Measurements from ENCODE around the gene HS6ST2.
"Not testable (repeated sequence)": the region's sequence is repeated elsewhere in the genome, so short reads cannot be mapped to it uniquely, and the experiment has no call there.

The HS6ST2 gene

DNA sequence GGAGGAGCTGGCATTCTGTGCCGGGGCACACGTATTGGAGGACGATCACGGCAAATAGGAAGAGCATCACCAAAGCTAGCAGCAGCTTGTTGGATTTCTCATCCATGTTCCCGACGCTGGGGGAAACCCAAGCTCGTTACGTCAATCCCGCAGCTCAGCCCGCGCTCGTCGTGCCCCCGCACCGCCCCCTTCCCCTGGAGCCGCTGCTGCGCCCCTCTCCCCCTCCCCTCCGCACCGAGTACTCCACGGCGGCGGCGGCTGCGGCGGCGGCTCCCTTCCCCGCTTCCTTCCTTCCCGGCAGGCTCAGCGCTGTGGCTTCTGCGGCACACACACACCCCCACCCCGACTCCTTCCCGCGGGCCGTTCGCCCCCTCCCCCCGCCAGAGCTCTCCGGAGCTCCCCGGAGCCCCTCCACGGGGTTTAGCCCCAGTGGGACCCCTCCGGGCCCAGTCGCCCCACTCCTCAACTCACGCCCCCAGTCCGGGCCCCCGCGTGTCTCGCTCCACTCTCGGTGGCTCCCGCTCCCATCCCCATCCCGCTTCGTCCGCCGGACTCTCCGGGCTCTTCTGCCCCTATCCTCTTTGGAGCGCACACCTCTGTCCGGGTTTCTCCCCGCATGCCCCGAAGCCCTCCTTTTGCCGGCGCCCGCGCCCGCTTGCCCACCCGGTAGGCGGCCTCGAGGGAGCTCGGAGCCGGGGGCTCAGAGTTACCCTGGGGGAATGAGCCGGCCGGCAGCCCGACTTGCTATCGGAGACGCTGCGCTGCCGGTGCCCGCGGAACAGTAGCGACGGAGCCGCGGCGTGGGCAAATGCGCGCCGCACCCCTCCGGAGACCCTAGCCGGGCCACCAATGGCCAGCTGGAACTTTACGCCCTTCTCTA, 978 bp downstream of the HS6ST2 start:
- H3K27ac ChIP-seq: peak overlapping the region; percentile 28; the same call in 1 of the 2 replicates
- TF ChIP-seq ZFX (IDR thresholded peaks at IDR 0.05): no peak
- TF ChIP-seq CTCF (conservative IDR thresholded peaks at IDR 0.05): no peak

GRCh38 chrX:132956421-132957210, 1.8 kb downstream of the HS6ST2 start:
- no peak for TF ChIP-seq ZFX (IDR thresholded peaks at IDR 0.05)
- no peak for TF ChIP-seq CTCF (conservative IDR thresholded peaks at IDR 0.05)
- H3K27ac ChIP-seq: peak overlapping the region; percentile 28; the same call in 1 of the 2 replicates

- no peak overlapping the region for H3K27ac ChIP-seq
- TF ChIP-seq ZFX (IDR thresholded peaks at IDR 0.05) (no peak), CTCF (conservative IDR thresholded peaks at IDR 0.05) (no peak)
Observed at GRCh38 chrX:132955690-132956089, 2.7 kb downstream of the HS6ST2 start.

- TF ChIP-seq CTCF (conservative IDR thresholded peaks at IDR 0.05) (no peak), ZFX (IDR thresholded peaks at IDR 0.05) (no peak)
- H3K27ac ChIP-seq: no peak overlapping the region
Observed at GRCh38 chrX:132954323-132954722, 4.1 kb downstream of the HS6ST2 start.

- TF ChIP-seq CTCF (conservative IDR thresholded peaks at IDR 0.05): no peak
- TF ChIP-seq ZFX (IDR thresholded peaks at IDR 0.05): no peak
- no peak overlapping the region for H3K27ac ChIP-seq
Observed at GRCh38 chrX:132953354-132953753, 5.1 kb downstream of the HS6ST2 start.

- TF ChIP-seq ZFX (IDR thresholded peaks at IDR 0.05) (no peak), CTCF (conservative IDR thresholded peaks at IDR 0.05) (peak; percentile 35)
- no peak overlapping the region for H3K27ac ChIP-seq
Observed at GRCh38 chrX:132948648-132949260, 9.7 kb downstream of the HS6ST2 start.

DNA sequence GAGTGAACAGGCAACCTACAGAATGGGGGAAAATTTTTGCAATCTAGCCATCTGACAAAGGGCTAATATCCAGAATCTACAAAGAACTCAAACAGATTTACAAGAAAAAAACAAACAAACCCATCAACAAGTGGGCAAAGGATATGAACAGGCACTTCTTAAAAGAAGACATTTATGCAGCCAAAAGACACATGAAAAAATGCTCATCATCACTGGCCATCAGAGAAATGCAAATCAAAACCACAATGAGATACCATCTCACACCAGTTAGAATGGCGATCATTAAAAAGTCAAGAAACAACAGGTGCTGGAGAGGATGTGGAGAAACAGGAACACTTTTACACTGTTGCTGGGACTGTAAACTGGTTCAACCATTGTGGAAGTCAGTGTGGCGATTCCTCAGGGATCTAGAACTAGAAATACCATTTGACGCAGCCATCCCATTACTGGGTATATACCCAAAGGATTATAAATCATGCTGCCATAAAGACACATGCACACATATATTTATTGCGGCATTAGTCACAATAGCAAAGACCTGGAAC, 13.3 kb downstream of the HS6ST2 start:
- H3K27ac ChIP-seq: not testable (repeated sequence)
